SK-N-SH treated with all-trans-retinoic acid at 6 μM for 48 hours (cell line): ENCODE results near the gene SFT2D3.

Source experiments
- ATAC-seq: fragments of 200-7000 bp; cut with Tn5 transposase; 3 replicates; pipeline ENCODE4 v1.9.1; 2020; ENCODE audit warnings: mild to moderate bottlenecking, moderate library complexity
- ARNTL ChIP-seq: fragments of 450-650 bp; formaldehyde crosslinking; IDR thresholded peaks from 2 replicates; pipeline ENCODE4 v1.5.0; 2020; ENCODE audit warnings: low read depth, mild to moderate bottlenecking, moderate library complexity, borderline replicate concordance
- BACH2 ChIP-seq: fragments of 250-450 bp; sonication (Bioruptor Pico); IDR thresholded peaks from 2 replicates; pipeline ENCODE4 v1.9.0; 2021; ENCODE audit warnings: mild to moderate bottlenecking, borderline replicate concordance
- CSDC2 ChIP-seq: fragments of 250-450 bp; sonication (Bioruptor Pico); IDR thresholded peaks from 2 replicates; pipeline ENCODE4 v1.5.0; 2020; ENCODE audit warnings: mild to moderate bottlenecking, moderate library complexity
- CSRNP3 ChIP-seq: fragments of 250-450 bp; sonication (Bioruptor Pico); IDR thresholded peaks from 2 replicates; pipeline ENCODE4 v1.5.1; 2021; ENCODE audit warnings: mild to moderate bottlenecking, moderate library complexity
- GLIS3 ChIP-seq: fragments of 250-450 bp; sonication (Bioruptor Pico); IDR thresholded peaks from 2 replicates; pipeline ENCODE4 v1.5.0; 2020; ENCODE audit warnings: mild to moderate bottlenecking, moderate library complexity
- ISL1 ChIP-seq: fragments of 250-450 bp; sonication (Bioruptor Pico); IDR thresholded peaks from 2 replicates; pipeline ENCODE4 v2.1.2; 2022; ENCODE audit warnings: mild to moderate bottlenecking, moderate library complexity
- OSR1 ChIP-seq: fragments of 250-450 bp; sonication (Bioruptor Pico); IDR thresholded peaks from 2 replicates; pipeline ENCODE4 v1.8.0; 2022; ENCODE audit warnings: moderate library complexity, mild to moderate bottlenecking, inconsistent platforms
- POU6F1 ChIP-seq: fragments of 250-450 bp; sonication (Bioruptor Pico); IDR thresholded peaks from 2 replicates; pipeline ENCODE4 v1.8.0; 2021; ENCODE audit warnings: low read depth, mild to moderate bottlenecking, moderate library complexity, borderline replicate concordance
- PPARA ChIP-seq: fragments of 250-450 bp; sonication (Bioruptor Pico); IDR thresholded peaks from 2 replicates; pipeline ENCODE4 v1.5.0; 2020; ENCODE audit warnings: mild to moderate bottlenecking, borderline replicate concordance
- RARB ChIP-seq: fragments of 250-450 bp; sonication (Bioruptor Pico); IDR thresholded peaks from 2 replicates; pipeline ENCODE4 v1.8.0; 2021; ENCODE audit warnings: mild to moderate bottlenecking, moderate library complexity
- SNAI2 ChIP-seq: fragments of 250-450 bp; sonication (Bioruptor Pico); IDR thresholded peaks from 2 replicates; pipeline ENCODE4 v1.5.0; 2020; ENCODE audit warnings: mild to moderate bottlenecking, moderate library complexity
- TCF4 ChIP-seq: fragments of 250-450 bp; sonication (Bioruptor Pico); IDR thresholded peaks from 2 replicates; pipeline ENCODE4 v1.8.0; 2021; ENCODE audit warnings: mild to moderate bottlenecking, moderate library complexity, borderline replicate concordance
- TOX ChIP-seq: fragments of 250-450 bp; sonication (Bioruptor Pico); IDR thresholded peaks from 2 replicates; pipeline ENCODE4 v1.8.0; 2021; ENCODE audit warnings: mild to moderate bottlenecking, moderate library complexity, borderline replicate concordance
- TSHZ2 ChIP-seq: fragments of 250-450 bp; sonication (Bioruptor Pico); IDR thresholded peaks from 2 replicates; pipeline ENCODE4 v1.5.0; 2020; ENCODE audit warnings: mild to moderate bottlenecking, moderate library complexity
- ZC3H10 ChIP-seq: fragments of 250-450 bp; sonication (Bioruptor Pico); IDR thresholded peaks from 2 replicates; pipeline ENCODE4 v1.5.1; 2021; ENCODE audit warnings: mild to moderate bottlenecking, moderate library complexity
- ZFP3 ChIP-seq: fragments of 250-450 bp; sonication (Bioruptor Pico); IDR thresholded peaks from 2 replicates; pipeline ENCODE4 v1.5.0; 2020; ENCODE audit warnings: mild to moderate bottlenecking, moderate library complexity
- ZFP30 ChIP-seq: fragments of 450-650 bp; formaldehyde crosslinking; IDR thresholded peaks from 2 replicates; pipeline ENCODE4 v1.5.0; 2022; ENCODE audit warnings: mild to moderate bottlenecking, moderate library complexity
- ZNF565 ChIP-seq: fragments of 450-650 bp; formaldehyde crosslinking; conservative IDR thresholded peaks from 2 replicates; pipeline ENCODE4 v1.5.0; 2020; ENCODE audit warnings: low read depth, mild to moderate bottlenecking, moderate library complexity
- ZNF8 ChIP-seq: fragments of 450-650 bp; formaldehyde crosslinking; IDR thresholded peaks from 2 replicates; pipeline ENCODE4 v1.5.0; 2020; ENCODE audit warnings: mild to moderate bottlenecking, moderate library complexity
- TF ChIP-seq, protein P1 (sequence below): fragments of 250-450 bp; sonication (Bioruptor Pico); IDR thresholded peaks from 2 replicates; pipeline ENCODE4 v1.5.1; 2020; ENCODE audit warnings: low read depth, mild to moderate bottlenecking, moderate library complexity

The SFT2D3 gene

DNA sequence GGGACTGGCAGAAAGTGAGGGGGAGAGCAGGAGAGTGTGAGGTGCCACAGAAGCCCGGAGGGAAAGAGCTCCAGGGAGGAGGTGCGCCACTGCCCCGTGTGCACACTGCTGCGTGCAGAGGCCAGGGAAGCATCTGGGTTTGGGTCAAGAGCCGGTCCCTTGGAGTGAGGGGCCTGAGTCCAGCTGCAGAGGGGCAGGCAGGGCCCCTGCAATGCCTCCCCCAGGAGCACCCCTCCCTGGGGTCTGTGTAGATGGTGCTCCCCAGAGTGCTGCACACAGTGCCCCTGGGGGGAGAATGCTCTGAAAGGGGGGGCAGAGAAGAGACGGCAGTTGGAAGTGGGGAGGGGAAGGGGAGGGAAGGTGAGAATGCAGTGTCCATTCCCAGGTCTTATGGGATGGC is 22.3 kb upstream of the SFT2D3 start:
- no peak for ATAC-seq

GRCh38 chr2:127679680-127680361 is 21.5 kb upstream of the SFT2D3 start:
- ATAC-seq = no peak
- no peak for TF ChIP-seq OSR1
- TF ChIP-seq ZNF8 (CRISPR knock-in tag) = no peak
- no peak for TF ChIP-seq ISL1 (CRISPR knock-in tag)
- TF ChIP-seq POU6F1 (CRISPR knock-in tag) = no peak
- no peak for TF ChIP-seq TOX
- no peak for TF ChIP-seq PPARA (CRISPR knock-in tag)
- TF ChIP-seq RARB = no peak

More for the DNA sequence above, 22.3 kb upstream of the SFT2D3 start:
- no peak for TF ChIP-seq CSRNP3 (CRISPR knock-in tag)

DNA sequence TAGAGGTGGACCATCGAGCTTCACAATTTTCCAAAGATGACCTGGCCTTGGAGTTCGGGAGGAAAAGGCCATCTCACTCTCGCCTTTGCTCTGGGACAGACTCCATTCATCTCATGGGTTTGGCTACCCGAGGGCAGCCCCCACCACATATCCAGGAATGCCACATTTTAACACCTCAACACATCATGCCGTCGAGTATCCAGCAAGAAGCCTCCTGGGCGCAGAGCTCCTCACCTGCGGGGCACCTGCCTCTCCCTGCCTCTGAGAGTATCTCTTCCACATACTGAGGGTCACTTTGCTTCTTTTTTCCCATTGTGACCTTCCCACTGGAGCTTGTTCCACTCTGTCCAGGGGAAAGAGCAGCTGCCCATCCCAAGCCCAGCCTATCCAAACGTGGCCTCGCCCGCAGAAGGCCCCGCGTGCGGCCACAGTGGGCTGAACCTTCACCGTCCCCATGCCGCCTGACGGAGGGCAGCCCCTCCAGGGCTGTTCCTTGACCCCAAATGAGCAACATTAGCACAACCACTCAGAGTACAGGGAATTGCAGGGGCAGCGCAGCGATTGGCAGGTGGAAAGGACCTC is 20.5 kb upstream of the SFT2D3 start:
- TF ChIP-seq ZNF565 = no peak
- no peak for TF ChIP-seq ARNTL
- TF ChIP-seq GLIS3 (CRISPR knock-in tag) = no peak
- TF ChIP-seq CSRNP3 (CRISPR knock-in tag) = no peak
- TF ChIP-seq TCF4 (CRISPR knock-in tag) = no peak
- no peak for TF ChIP-seq BACH2 (CRISPR knock-in tag)
- TF ChIP-seq PPARA (CRISPR knock-in tag) = no peak
- no peak for TF ChIP-seq ZFP3
- TF ChIP-seq OSR1 = no peak
- no peak for TF ChIP-seq ZNF8 (CRISPR knock-in tag)
- no peak for ATAC-seq

GRCh38 chr2:127681288-127681804 is 20.0 kb upstream of the SFT2D3 start:
- TF ChIP-seq GLIS3 (CRISPR knock-in tag) (no peak), TOX (no peak), POU6F1 (CRISPR knock-in tag) (no peak), OSR1 (no peak), CSRNP3 (CRISPR knock-in tag) (no peak), TCF4 (CRISPR knock-in tag) (no peak), TSHZ2 (CRISPR knock-in tag) (no peak), ZFP30 (CRISPR knock-in tag) (no peak), ZNF565 (no peak), SNAI2 (CRISPR knock-in tag) (no peak), ZFP3 (no peak), CSDC2 (no peak), ARNTL (no peak), RARB (no peak), PPARA (CRISPR knock-in tag) (no peak), ZC3H10 (CRISPR knock-in tag) (no peak), ZNF8 (CRISPR knock-in tag) (no peak)
- TF ChIP-seq, protein P1, sequence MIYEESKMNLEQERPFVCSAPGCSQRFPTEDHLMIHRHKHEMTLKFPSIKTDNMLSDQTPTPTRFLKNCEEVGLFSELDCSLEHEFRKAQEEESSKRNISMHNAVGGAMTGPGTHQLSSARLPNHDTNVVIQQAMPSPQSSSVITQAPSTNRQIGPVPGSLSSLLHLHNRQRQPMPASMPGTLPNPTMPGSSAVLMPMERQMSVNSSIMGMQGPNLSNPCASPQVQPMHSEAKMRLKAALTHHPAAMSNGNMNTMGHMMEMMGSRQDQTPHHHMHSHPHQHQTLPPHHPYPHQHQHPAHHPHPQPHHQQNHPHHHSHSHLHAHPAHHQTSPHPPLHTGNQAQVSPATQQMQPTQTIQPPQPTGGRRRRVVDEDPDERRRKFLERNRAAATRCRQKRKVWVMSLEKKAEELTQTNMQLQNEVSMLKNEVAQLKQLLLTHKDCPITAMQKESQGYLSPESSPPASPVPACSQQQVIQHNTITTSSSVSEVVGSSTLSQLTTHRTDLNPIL (CRISPR knock-in tag) = no peak
- no peak for ATAC-seq
